ENCODE data around the gene CASZ1.

CASZ1 gene

GRCh38 chr1:10778640-10779039, 17.8 kb downstream of the CASZ1 start:
- TF ChIP-seq MAX (IDR thresholded peaks at IDR 0.05) (no peak), CREB1 (IDR thresholded peaks at IDR 0.05; ENCODE audit: low read depth) (no peak), TAF1 (IDR thresholded peaks at IDR 0.05; ENCODE audit: low read depth) (no peak), RAD21 (IDR thresholded peaks at IDR 0.05; ENCODE audit: low read depth) (no peak), FOXM1 (IDR thresholded peaks at IDR 0.05; ENCODE audit: borderline replicate concordance, low read depth) (no peak), USF1 (IDR thresholded peaks at IDR 0.05) (no peak), ZBTB7A (IDR thresholded peaks at IDR 0.05; ENCODE audit: low read depth) (no peak)

GRCh38 chr1:10777749-10778574, 18.5 kb downstream of the CASZ1 start:
- TF ChIP-seq FOXM1 (IDR thresholded peaks at IDR 0.05; ENCODE audit: borderline replicate concordance, low read depth) = no peak
- TF ChIP-seq CREB1 (IDR thresholded peaks at IDR 0.05; ENCODE audit: low read depth) = no peak
- TF ChIP-seq RAD21 (IDR thresholded peaks at IDR 0.05; ENCODE audit: low read depth) = no peak
- TF ChIP-seq ZBTB7A (IDR thresholded peaks at IDR 0.05; ENCODE audit: low read depth) = no peak
- TF ChIP-seq EP300 (IDR thresholded peaks at IDR 0.05; ENCODE audit: borderline replicate concordance) = no peak
- no peak for TF ChIP-seq TAF1 (IDR thresholded peaks at IDR 0.05; ENCODE audit: low read depth)
- TF ChIP-seq REST (IDR thresholded peaks at IDR 0.05; ENCODE audit: low read depth) = no peak
- TF ChIP-seq TCF12 (IDR thresholded peaks at IDR 0.05; ENCODE audit: low read depth) = no peak
- TF ChIP-seq TEAD4 (IDR thresholded peaks at IDR 0.05) = no peak
- TF ChIP-seq MAX (IDR thresholded peaks at IDR 0.05) = no peak
- no peak for TF ChIP-seq CEBPB (IDR thresholded peaks at IDR 0.05)

GRCh38 chr1:10776190-10776905, 20.1 kb downstream of the CASZ1 start:
- no peak for TF ChIP-seq USF1 (IDR thresholded peaks at IDR 0.05)
- no peak for TF ChIP-seq TAF1 (IDR thresholded peaks at IDR 0.05; ENCODE audit: low read depth)
- TF ChIP-seq CEBPB (IDR thresholded peaks at IDR 0.05) = no peak
- TF ChIP-seq NFIC (IDR thresholded peaks at IDR 0.05) = no peak

GRCh38 chr1:10775763-10776162, 20.7 kb downstream of the CASZ1 start:
- no peak for TF ChIP-seq CEBPB (IDR thresholded peaks at IDR 0.05)
- TF ChIP-seq EGR1 (IDR thresholded peaks at IDR 0.05) = no peak
- TF ChIP-seq TAF1 (IDR thresholded peaks at IDR 0.05; ENCODE audit: low read depth) = no peak
- no peak for TF ChIP-seq YY1 (IDR thresholded peaks at IDR 0.05; ENCODE audit: low read depth)
- TF ChIP-seq REST (IDR thresholded peaks at IDR 0.05; ENCODE audit: low read depth) = no peak
- no peak for TF ChIP-seq TCF12 (IDR thresholded peaks at IDR 0.05; ENCODE audit: low read depth)
- no peak for TF ChIP-seq USF1 (IDR thresholded peaks at IDR 0.05)
- TF ChIP-seq RAD21 (IDR thresholded peaks at IDR 0.05; ENCODE audit: low read depth) = no peak
- no peak for TF ChIP-seq MAX (IDR thresholded peaks at IDR 0.05)
- TF ChIP-seq FOXM1 (IDR thresholded peaks at IDR 0.05; ENCODE audit: borderline replicate concordance, low read depth) = no peak
- TF ChIP-seq TEAD4 (IDR thresholded peaks at IDR 0.05) = no peak
- no peak for TF ChIP-seq EP300 (IDR thresholded peaks at IDR 0.05; ENCODE audit: borderline replicate concordance)

Data from Ishikawa (cell line).